Measurements from ENCODE around the gene CAMK2N1.

The CAMK2N1 gene

DNA sequence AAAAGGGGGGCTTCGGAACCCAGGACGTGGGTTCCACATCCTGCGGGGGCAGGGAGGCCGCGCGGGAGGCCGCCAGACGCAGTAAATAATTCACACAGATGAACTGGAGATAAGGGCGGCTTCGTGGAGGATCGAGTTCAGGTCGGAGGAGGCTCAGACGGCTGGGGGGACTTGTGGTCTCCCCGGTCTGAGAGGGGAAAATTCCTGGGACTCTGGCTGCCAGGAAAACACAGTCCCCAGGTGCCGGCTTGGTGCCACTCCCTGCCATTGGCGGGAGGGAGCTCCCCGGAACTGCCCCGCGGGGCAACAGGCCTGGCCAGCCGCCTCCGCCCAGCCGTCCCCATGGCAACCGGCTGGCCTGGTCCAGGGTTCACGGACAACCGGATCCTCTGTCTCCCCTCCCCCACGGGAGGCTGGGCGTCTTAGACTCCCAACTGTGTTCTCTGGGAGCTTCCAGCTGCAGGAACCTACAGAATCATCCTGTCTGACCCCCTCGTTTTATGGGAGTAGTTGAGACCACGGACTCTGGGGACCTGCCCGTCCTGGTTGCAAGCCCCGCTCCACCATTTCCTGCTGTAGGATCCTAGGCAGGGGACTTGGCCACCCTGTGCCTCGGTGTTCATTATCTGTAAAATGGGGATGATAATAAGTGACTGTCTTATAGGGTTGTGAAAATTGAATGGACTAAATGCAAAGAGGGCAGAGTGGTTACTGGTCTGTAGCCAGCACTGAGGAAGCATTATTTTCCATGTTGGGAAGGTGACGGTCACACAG lies 9.6 kb downstream of the CAMK2N1 start:
- no peak overlapping the region for H3K4me3 ChIP-seq
- TF ChIP-seq Cebpa-rat (IDR thresholded peaks at IDR 0.05): no peak
- H4K20me1 ChIP-seq: peaks cover 0 to 10% (median 0%) of the 10 kb centered on the region in 11 experiments; a peak in 7 of 22 replicates
- no peaks in the 10 kb centered on the region for H3K9me3 ChIP-seq (replicated peaks in 1 of 11)
- H3K27me3 ChIP-seq: peaks cover 37 to 90% (median 74%) of the 10 kb centered on the region in 11 experiments
- no peaks in the 10 kb centered on the region for H3K36me3 ChIP-seq
- no peak overlapping the region for H3K4me2 ChIP-seq
- no peak overlapping the region for H3K27ac ChIP-seq
- H3K4me1 ChIP-seq: no peaks in the 10 kb centered on the region
- H3K9ac ChIP-seq: no peak overlapping the region

DNA sequence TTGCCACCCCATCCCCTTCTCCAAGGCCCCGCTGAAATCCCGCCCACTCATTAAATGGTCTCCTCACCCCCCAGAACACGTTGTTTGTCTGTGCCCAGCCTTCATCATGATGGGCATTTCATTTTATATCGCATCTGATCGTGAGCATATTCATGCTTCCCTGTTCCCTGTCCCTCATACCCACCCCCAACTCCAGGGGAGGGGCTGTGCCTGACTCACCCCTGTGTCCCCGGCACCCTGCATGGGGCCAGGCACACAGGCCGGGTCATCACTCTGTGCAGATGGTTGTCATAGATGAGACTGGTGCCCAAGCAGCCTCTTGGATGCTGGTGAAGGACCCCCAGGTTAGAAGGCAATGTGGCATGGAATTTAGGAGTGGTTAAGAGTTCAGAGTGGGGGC lies 11.0 kb downstream of the CAMK2N1 start:
- Histone ChIP-seq H3K4me2 (no peak overlapping the region), H4K20me1 (peaks cover 0 to 3% (median 0%) of the 10 kb centered on the region in 11 experiments; a peak in 4 of 22 replicates), H3K36me3 (no peaks in the 10 kb centered on the region), H3K4me3 (no peak overlapping the region), H3K9me3 (replicated peaks in 1 of 11) (no peaks in the 10 kb centered on the region), H3K4me1 (no peaks in the 10 kb centered on the region), H3K27me3 (peaks cover 26 to 75% (median 60%) of the 10 kb centered on the region in 11 experiments), H3K9ac (no peak overlapping the region), H3K27ac (no peak overlapping the region)
- no peak for TF ChIP-seq Cebpa-rat (IDR thresholded peaks at IDR 0.05)

DNA sequence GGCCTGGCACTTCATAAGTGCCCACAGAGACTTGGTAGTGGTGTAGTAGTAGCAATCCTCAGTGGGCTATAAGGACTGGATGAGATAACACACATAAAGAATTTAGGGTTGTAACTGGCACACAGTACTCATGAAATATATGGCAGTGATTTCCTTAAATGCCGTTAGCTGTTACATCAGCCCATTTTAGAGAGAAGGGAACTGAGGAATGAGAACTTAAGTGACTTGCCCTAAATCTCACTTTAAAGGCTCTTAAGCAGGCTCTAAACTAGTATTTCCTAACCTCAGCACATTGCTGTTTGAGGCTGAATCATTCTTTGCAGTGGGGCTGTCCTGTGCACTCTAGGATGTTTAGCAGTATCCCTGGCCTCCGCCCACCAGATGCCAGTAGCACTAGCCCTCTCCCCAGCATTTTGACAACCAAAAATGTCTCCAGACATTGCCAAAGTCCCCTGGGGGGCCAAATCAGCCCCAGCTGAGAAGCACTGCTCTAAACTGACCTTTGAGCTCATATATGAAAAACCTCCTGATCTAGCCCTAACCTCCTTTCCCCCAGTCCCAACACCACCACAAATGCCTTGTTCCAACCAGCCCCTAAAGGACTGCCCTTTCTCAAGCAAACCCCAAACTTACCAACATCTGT lies 11.6 kb downstream of the CAMK2N1 start:
- Histone ChIP-seq H3K27me3 (peaks cover 26 to 70% (median 55%) of the 10 kb centered on the region in 11 experiments), H3K4me1 (no peaks in the 10 kb centered on the region), H3K4me2 (no peak overlapping the region), H4K20me1 (peaks cover 0 to 3% (median 0%) of the 10 kb centered on the region in 11 experiments; a peak in 4 of 22 replicates), H3K9ac (no peak overlapping the region), H3K36me3 (no peaks in the 10 kb centered on the region), H3K9me3 (replicated peaks in 1 of 11) (no peaks in the 10 kb centered on the region), H3K4me3 (no peak overlapping the region), H3K27ac (no peak overlapping the region)
- TF ChIP-seq Cebpa-rat (IDR thresholded peaks at IDR 0.05): no peak

DNA sequence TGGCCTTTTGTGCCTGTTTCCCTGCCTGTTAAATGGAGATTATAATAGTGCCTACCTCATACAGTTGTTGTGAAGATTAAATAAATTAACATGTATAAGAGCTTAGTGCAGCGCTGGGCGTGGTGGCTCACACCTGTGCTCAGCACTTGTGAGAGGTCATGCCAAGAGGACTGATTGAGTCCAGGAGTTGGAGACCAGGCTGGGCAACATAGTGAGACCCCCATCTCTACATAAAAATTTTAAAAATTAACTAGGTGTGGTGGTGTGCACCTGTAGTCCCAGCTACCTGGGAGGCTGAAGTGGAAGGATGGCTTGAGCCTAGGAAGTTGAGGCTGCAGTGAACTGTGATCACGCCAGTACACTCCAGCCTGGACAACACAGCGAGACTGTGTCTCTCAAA lies 12.1 kb downstream of the CAMK2N1 start:
- H4K20me1 ChIP-seq: peaks cover 0 to 3% (median 0%) of the 10 kb centered on the region in 11 experiments; a peak in 4 of 22 replicates
- H3K9ac ChIP-seq: no peak overlapping the region
- TF ChIP-seq Cebpa-rat (IDR thresholded peaks at IDR 0.05): no peak
- no peak overlapping the region for H3K4me2 ChIP-seq
- no peaks in the 10 kb centered on the region for H3K36me3 ChIP-seq
- H3K4me3 ChIP-seq: no peak overlapping the region
- no peaks in the 10 kb centered on the region for H3K4me1 ChIP-seq
- H3K27me3 ChIP-seq: peaks cover 26 to 65% (median 53%) of the 10 kb centered on the region in 11 experiments
- no peak overlapping the region for H3K27ac ChIP-seq
- no peaks in the 10 kb centered on the region for H3K9me3 ChIP-seq (replicated peaks in 1 of 11)

DNA sequence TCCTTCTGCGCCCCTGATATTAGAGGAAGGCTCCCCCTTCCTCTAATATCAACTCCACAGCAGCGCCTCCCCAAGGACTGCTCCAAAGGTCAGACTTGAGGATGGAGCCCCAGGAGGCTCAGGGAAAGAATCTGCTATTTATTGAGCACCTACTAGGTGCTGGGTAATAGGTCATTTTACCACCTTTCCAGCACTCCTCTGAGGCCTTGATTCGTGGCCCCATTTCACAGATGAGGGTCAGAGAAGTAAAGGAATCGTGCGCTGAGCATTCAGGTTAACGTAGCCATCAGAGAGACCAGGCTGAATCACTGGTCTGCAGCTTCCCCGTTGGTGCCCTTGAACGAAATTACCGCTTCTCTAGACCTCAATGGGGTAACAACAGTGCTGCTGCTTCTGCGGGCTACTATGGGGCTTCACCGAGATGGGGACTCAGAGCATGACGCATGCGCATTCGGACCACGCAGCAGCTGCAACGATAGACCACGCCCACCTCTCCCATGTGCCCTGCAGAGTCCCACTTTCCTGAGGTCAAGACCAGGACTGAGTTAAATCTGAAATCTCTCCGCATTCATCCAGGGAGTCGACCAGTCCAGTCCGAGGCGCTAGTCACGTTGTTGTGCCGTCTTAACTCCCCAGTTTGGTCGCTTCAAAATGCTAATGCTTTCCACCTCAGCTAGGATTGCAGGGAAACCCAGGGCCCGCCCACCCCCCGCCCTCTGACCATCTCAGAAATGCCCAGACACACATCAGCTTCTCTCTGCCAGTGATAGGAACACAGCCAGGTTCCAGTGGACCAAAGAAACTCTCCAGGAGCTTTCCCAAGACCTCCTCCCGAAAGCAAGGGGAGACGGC lies 12.9 kb downstream of the CAMK2N1 start:
- Histone ChIP-seq H3K36me3 (no peaks in the 10 kb centered on the region), H3K9me3 (replicated peaks in 1 of 11) (no peaks in the 10 kb centered on the region), H3K4me1 (no peaks in the 10 kb centered on the region), H4K20me1 (peaks cover 0 to 3% (median 0%) of the 10 kb centered on the region in 11 experiments; a peak in 4 of 22 replicates), H3K4me2 (no peak overlapping the region), H3K9ac (no peak overlapping the region), H3K27me3 (peaks cover 26 to 59% (median 46%) of the 10 kb centered on the region in 11 experiments), H3K4me3 (no peak overlapping the region), H3K27ac (no peak overlapping the region)
- no peak for TF ChIP-seq Cebpa-rat (IDR thresholded peaks at IDR 0.05)

DNA sequence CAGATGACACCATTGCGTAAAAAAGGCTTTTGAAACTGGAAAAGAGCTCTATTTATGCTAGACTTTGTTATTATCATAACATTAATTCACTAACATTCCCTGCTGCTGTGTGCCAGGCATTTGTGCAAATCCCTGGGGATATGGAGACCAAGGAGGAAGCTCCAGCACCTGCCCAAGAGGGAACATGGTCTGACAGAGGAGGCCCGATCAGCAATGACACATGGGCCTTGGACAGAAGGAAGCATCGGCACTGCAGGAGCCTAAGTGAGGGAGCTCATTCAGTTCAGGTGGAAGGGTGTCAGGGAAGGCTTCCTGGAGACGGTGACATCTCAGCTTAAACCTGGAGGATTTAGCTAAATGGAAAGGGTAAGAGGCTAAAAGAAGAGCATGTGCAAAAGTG lies 13.9 kb downstream of the CAMK2N1 start:
- Histone ChIP-seq H4K20me1 (peaks cover 0 to 3% (median 0%) of the 10 kb centered on the region in 11 experiments; a peak in 3 of 22 replicates), H3K27me3 (peaks cover 20 to 49% (median 37%) of the 10 kb centered on the region in 11 experiments), H3K27ac (no peak overlapping the region), H3K4me3 (no peak overlapping the region), H3K4me2 (no peak overlapping the region), H3K36me3 (no peaks in the 10 kb centered on the region), H3K9me3 (replicated peaks in 1 of 11) (no peaks in the 10 kb centered on the region), H3K4me1 (no peaks in the 10 kb centered on the region), H3K9ac (no peak overlapping the region)
- no peak for TF ChIP-seq Cebpa-rat (IDR thresholded peaks at IDR 0.05)

DNA sequence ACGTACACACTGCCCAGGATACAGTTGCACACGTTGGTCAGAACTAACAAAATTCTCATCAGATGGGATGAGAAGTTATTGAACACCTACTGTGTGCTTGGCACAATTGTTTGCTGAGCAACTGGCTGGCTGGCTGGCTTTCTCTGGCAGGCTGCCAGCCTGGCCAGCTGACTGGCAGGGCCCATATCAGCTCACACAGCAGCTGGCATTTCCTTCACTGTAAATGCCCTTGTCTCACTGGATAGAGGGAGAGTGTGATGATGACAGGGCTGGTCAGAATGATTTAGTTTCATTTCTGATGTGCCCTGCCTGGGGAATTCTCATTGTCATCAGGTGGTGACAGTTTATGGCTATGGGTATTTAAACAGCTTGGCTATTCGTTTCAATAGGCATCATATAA lies 15.8 kb downstream of the CAMK2N1 start:
- H3K27me3 ChIP-seq: peaks cover under 1 to 30% (median 18%) of the 10 kb centered on the region in 11 experiments; a peak in 13 of 22 replicates
- TF ChIP-seq Cebpa-rat (IDR thresholded peaks at IDR 0.05): no peak

DNA sequence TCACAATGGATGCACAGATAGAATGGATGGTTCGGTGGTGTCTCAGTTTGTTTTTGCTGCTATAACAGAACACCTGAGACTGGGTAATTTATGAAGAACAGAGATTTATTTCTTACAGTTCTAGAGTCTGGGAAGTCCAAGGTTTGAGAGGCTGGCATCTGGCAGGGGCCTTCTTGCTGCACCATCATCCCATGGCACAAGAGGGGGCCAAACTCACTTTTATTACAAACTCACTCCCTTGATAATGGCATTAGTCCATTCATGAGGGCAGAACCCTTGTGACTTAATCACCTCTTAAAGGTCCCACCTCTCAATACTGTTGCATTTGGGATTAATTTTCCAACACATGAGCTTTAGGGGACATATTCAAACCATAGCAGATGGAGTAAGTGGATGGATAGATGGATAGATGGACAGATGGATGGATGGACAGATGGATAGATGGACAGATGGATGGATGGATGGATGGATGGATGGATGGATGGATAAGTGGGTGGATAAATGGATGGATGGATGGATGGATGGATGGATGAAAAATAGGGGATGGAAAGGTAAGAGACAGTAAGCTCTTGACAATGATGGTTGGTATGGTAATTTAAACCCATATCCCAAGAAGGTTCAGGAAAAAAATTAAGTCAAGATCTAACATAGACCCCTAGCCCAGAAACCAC lies 16.5 kb downstream of the CAMK2N1 start:
- Histone ChIP-seq H4K20me1 (peaks cover 0 to 2% (median 0%) of the 10 kb centered on the region in 11 experiments; a peak in 3 of 22 replicates), H3K27me3 (peaks cover 0 to 23% (median 12%) of the 10 kb centered on the region in 11 experiments; a peak in 11 of 22 replicates), H3K9me3 (replicated peaks in 1 of 11) (no peaks in the 10 kb centered on the region), H3K36me3 (no peaks in the 10 kb centered on the region), H3K9ac (no peak overlapping the region), H3K4me1 (no peaks in the 10 kb centered on the region), H3K4me2 (no peak overlapping the region), H3K4me3 (no peak overlapping the region), H3K27ac (no peak overlapping the region)
- TF ChIP-seq Cebpa-rat (IDR thresholded peaks at IDR 0.05): no peak

More for the DNA sequence above, 15.8 kb downstream of the CAMK2N1 start:
- H3K4me2 ChIP-seq: no peak overlapping the region
- no peak overlapping the region for H3K27ac ChIP-seq
- no peaks in the 10 kb centered on the region for H3K4me1 ChIP-seq
- no peaks in the 10 kb centered on the region for H3K36me3 ChIP-seq
- H3K4me3 ChIP-seq: no peak overlapping the region
- no peak overlapping the region for H3K9ac ChIP-seq
- peaks cover 0 to 3% (median 0%) of the 10 kb centered on the region in 11 experiments; a peak in 3 of 22 replicates for H4K20me1 ChIP-seq
- no peaks in the 10 kb centered on the region for H3K9me3 ChIP-seq (replicated peaks in 1 of 11)
